Heart left ventricle (tissue), 16 donors: ENCODE results near the gene LRRC28. TPM values are rescaled to one million over a fixed set of nuclear protein-coding genes. Genes with fewer than 3 reads are reported as not detected.

ENCODE experiments used
- ATAC-seq, 4 donors: fragments of 200-7000 bp; cut with Tn5 transposase; one replicate each; pipeline ENCODE4 v1.9.1; 2020 to 2022; ENCODE audit warnings: moderate library complexity in 4 of 4, mild to moderate bottlenecking in 3 of 4, moderate number of reproducible peaks in 1 of 4
- DNase-seq, 5 donors: peaks; one replicate each; pipeline ENCODE4 v3.0.0-alpha.2; 2020
- H3K27ac ChIP-seq, 12 donors: fragments of 200-600 bp; sonication (generic) in 4 of 12; one replicate each; pipeline versions ENCODE4 v1.5.0 to v1.8.0; 2016 to 2022; ENCODE audit warnings: mild to moderate bottlenecking in 2 of 12
- H3K27me3 ChIP-seq, 9 donors: fragments of 200-600 bp; sonication (generic) in 2 of 9; one replicate each; pipeline versions ENCODE4 v1.5.1 to v1.8.0; 2016 to 2022; ENCODE audit warnings: mild to moderate bottlenecking in 3 of 9
- H3K36me3 ChIP-seq, 9 donors: fragments of 200-600 bp; sonication (generic) in 2 of 9; one replicate each; pipeline versions ENCODE4 v1.5.0 to v1.8.0; 2018 to 2022; ENCODE audit warnings: mild to moderate bottlenecking in 2 of 9
- H3K4me1 ChIP-seq, 12 donors: fragments of 200-600 bp; sonication (generic) in 4 of 12; one replicate each; pipeline versions ENCODE4 v1.5.0 to v1.8.0; 2016 to 2022; ENCODE audit warnings: mild to moderate bottlenecking in 3 of 12
- H3K4me3 ChIP-seq, 12 donors: fragments of 200-600 bp; sonication (generic) in 4 of 12; one replicate each; pipeline versions ENCODE4 v1.5.0 to v1.8.0; 2017 to 2022; ENCODE audit warnings: mild to moderate bottlenecking in 9 of 12, moderate library complexity in 4 of 12
- H3K9me3 ChIP-seq, 12 donors: fragments of 200-600 bp; sonication (generic) in 4 of 12; one replicate each; pipeline versions ENCODE4 v1.5.0 to v1.8.0; 2016 to 2022; ENCODE audit warnings: mild to moderate bottlenecking in 1 of 12
- CTCF ChIP-seq, 12 donors: fragments of 200-600 bp; sonication (generic) in 4 of 12; IDR thresholded peaks; one replicate each; pipeline versions ENCODE4 v1.5.0 to v1.8.0; 2018 to 2022; ENCODE audit warnings: antibody characterized with exemption in 12 of 12, mild to moderate bottlenecking in 5 of 12
- POLR2A ChIP-seq, 2 donors: fragments of 450-650 bp; IDR thresholded peaks; one replicate each; pipeline ENCODE4 v1.6.1; 2017; ENCODE audit warnings: antibody characterized with exemption in 2 of 2, mild to moderate bottlenecking in 2 of 2, moderate library complexity in 2 of 2
- WGBS, 4 donors: extraction: QIAGEN DNeasy Blood & Tissue Kit in 2 of 4; methylation state at CpG; one replicate each; pipeline versions ENCODE4 v1.1.5 to v1.1.7; 2013 to 2018; 5-methylcytosine and 5-hydroxymethylcytosine counted together
- intact Hi-C, 10 donors: fragments of 100-400 bp; cut with DNase I; formaldehyde crosslinking; loops; one replicate each; pipeline versions ENCODE4 v1.11.1 to v1.14.2; 2022
- polyA plus RNA-seq, 2 donors: library from polyadenylated mRNA; stranded (reverse); fragments of 200-250 nt; gene quantifications; one replicate each; pipeline ENCODE4 v1.2.3, GENCODE V29; 2013
- total RNA-seq, 9 donors: library from RNA; depleted of rRNA in 2 of 9; stranded (reverse); fragments of >200 nt in 2 of 9; fragmentation: NEBNext Ultra II Directional in 3 of 9; extraction: Animal tissue kit (Norgen Biotek cat#: 25700) in 3 of 9; gene quantifications; one replicate each; pipeline versions ENCODE4 v1.1.0 to v1.2.4, GENCODE V29; 2016 to 2023
- donor health status: ischemic (EF 13 %, LVEDD 7.1; RV severe dilation, severe dysfunction).
- donor health status: healthy with polysubstance abuse.
- donor health status: DM: no; HTN: yes; CAD: no.
- donor health status: DM: no; HTN: no; CAD: no.
- donor health status: ischemic (EF 25% LVEDD 6.9; RV normal size, moderate dysfunction).
- donor health status: ischemic (EF 25% LVEDD 5.7; RV mildly dilated, moderate dysfunction).
- donor health status: healthy.
- donor health status: DM: yes; HTN: yes; CAD: no.
- donor health status: ischemic (EF 35%, LVEDD 5.7; RV mildly dilated, moderate dysfunction).
- donor health status: nonischemic (EF 11% LVEDD 7.7; RV severe dilation, severe dysfunction).
- donor health status: DM: yes; HTN: yes; CAD: no.
- donor health status: PGD.
- donor health status: ischemic (EF 29% LVEDD 5.4; RV normal size, mild dysfunction).
- donor health status: nonischemic (EF 23%, LVEDD 6.1; RV moderate dilation, normal function).

The LRRC28 gene
- total and polyA plus RNA-seq, 11 donors = 5.1 to 28.6 (median 20.1) TPM

GRCh38 chr15:99209326-99209725 is 42.0 kb upstream of the LRRC28 start:
- DNase-seq = peak in 3 of 5 donors; percentile 20 to 34 (median 24)
- ATAC-seq = peak in 1 of 4 donors; percentile 21
- H3K9me3 ChIP-seq = no peaks in the 10 kb centered on the region
- no peak overlapping the region for H3K4me3 ChIP-seq
- no peak overlapping the region for H3K27ac ChIP-seq
- H3K4me1 ChIP-seq = peaks cover 0 to 16% (median 0%) of the 10 kb centered on the region in 12 donors
- TF ChIP-seq POLR2A (IDR thresholded peaks at IDR 0.05) = no peak
- no peak for TF ChIP-seq CTCF (IDR thresholded peaks at IDR 0.05)
- 30 to 54% (median 36%) methylated on average over 2 of the region's 2 CpGs for WGBS, 4 donors
- peaks cover 0 to 28% (median 0%) of the 10 kb centered on the region in 9 donors for H3K36me3 ChIP-seq
- no peaks in the 10 kb centered on the region for H3K27me3 ChIP-seq
- intact Hi-C loops = no loop called here

GRCh38 chr15:99210334-99210733 is 40.9 kb upstream of the LRRC28 start:
- no peaks in the 10 kb centered on the region for H3K9me3 ChIP-seq
- peak overlapping the region in 1 of 12 donors; percentile 85 for H3K27ac ChIP-seq
- intact Hi-C loops = loop anchor here in 5 of 10 donors (5.0 kb wide), 2 partner anchors 33 to 38 kb away; no protein-coding TSS in a partner anchor
- no peak overlapping the region for H3K4me3 ChIP-seq
- ATAC-seq = no peak
- DNase-seq = peak in 1 of 5 donors; percentile 10
- peaks cover 0 to 16% (median 0%) of the 10 kb centered on the region in 12 donors for H3K4me1 ChIP-seq
- H3K27me3 ChIP-seq = no peaks in the 10 kb centered on the region
- no peak for TF ChIP-seq POLR2A (IDR thresholded peaks at IDR 0.05)
- H3K36me3 ChIP-seq = peaks cover 0 to 36% (median 6%) of the 10 kb centered on the region in 9 donors

GRCh38 chr15:99211926-99212325 is 39.4 kb upstream of the LRRC28 start:
- peaks cover 0 to 45% (median 10%) of the 10 kb centered on the region in 9 donors for H3K36me3 ChIP-seq
- H3K4me1 ChIP-seq = peaks cover 0 to 16% (median 0%) of the 10 kb centered on the region in 12 donors
- no peaks in the 10 kb centered on the region for H3K9me3 ChIP-seq
- WGBS, 4 donors = 70 to 84% (median 78%) methylated on average over 4 of the region's 4 CpGs
- intact Hi-C loops = loop anchor here in 9 of 10 donors (1.0 to 5.0 kb wide), 8 partner anchors 35 to 111 kb away; partner anchors contain the start of gene SYNM (in 1 of the 9)
- no peak for TF ChIP-seq CTCF (IDR thresholded peaks at IDR 0.05)
- TF ChIP-seq POLR2A (IDR thresholded peaks at IDR 0.05) = no peak
- DNase-seq (no peak), ATAC-seq (peak in 3 of 4 donors; percentile 25 to 60 (median 40))
- peak overlapping the region in 8 of 12 donors; percentile 9 to 85 (median 66) for H3K27ac ChIP-seq
- no peak overlapping the region for H3K4me3 ChIP-seq
- no peaks in the 10 kb centered on the region for H3K27me3 ChIP-seq

GRCh38 chr15:99212406-99212805 is 38.9 kb upstream of the LRRC28 start:
- WGBS, 4 donors = 64 to 73% (median 67%) methylated on average over 7 of the region's 7 CpGs
- Histone ChIP-seq H3K9me3 (no peaks in the 10 kb centered on the region), H3K4me3 (no peak overlapping the region), H3K36me3 (peaks cover 0 to 50% (median 12%) of the 10 kb centered on the region in 9 donors), H3K27me3 (no peaks in the 10 kb centered on the region), H3K4me1 (peaks cover 0 to 16% (median 0%) of the 10 kb centered on the region in 12 donors), H3K27ac (peak overlapping the region in 9 of 12 donors; percentile 39 to 85 (median 64))
- TF ChIP-seq CTCF (IDR thresholded peaks at IDR 0.05) (no peak), POLR2A (IDR thresholded peaks at IDR 0.05) (no peak)
- peak; percentile 37 to 76 (median 46) for DNase-seq
- peak; percentile 81 to 94 (median 90) for ATAC-seq
- intact Hi-C loops = loop anchor here in 9 of 10 donors (1.0 to 5.0 kb wide), 8 partner anchors 35 to 112 kb away; partner anchors contain the start of gene SYNM (in 1 of the 9)
